NCI-H187 (cell line): ENCODE data around the gene LHFPL5.

ENCODE experiments used
- DNase-seq, 2 experiments: peaks; one replicate each; lab custom pipeline; 2025; lab: John Stamatoyannopoulos, UW

Gene LHFPL5

DNA sequence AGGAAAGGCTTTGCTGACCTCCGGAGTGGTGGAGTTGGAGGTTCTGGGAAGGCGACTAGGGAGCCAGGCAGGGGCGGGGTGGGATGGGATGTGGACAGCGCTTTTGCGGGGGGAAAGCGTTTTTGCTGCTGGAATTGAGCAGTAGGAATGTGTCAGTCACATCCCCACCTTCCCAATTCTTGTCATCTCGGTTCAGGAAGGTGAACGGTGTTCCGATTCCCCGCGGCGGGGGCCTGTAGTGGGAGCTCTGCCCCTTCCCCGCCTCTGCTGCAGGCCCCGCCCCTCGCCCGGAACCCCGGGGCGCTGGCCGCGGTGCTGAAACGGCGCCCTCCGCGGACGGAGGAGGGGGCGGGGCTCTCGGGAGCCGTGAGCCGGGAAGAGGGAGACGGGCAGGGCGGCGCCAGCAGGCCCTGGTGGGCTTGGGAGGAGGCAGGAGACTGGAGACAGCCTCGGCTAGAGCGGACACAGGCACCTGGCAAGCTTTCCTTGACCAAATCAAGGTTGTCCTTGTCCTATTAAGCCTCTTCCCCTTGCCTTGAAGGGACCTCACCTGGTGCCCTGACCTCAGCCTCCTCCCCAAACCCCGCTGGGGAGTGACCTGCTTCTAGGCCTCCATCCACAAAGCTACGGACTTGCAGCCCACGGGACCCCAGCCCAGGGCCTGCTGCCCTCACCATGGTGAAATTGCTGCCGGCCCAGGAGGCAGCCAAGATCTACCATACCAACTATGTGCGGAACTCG, at the start of gene LHFPL5:
Gene LHFPL5, plus strand, starts transcription at position 357 of the 741 bp plus-strand sequence. Its CDS starts 319 bp downstream, at position 676.
- DNase-seq = peak; percentile 14 to 22

DNA sequence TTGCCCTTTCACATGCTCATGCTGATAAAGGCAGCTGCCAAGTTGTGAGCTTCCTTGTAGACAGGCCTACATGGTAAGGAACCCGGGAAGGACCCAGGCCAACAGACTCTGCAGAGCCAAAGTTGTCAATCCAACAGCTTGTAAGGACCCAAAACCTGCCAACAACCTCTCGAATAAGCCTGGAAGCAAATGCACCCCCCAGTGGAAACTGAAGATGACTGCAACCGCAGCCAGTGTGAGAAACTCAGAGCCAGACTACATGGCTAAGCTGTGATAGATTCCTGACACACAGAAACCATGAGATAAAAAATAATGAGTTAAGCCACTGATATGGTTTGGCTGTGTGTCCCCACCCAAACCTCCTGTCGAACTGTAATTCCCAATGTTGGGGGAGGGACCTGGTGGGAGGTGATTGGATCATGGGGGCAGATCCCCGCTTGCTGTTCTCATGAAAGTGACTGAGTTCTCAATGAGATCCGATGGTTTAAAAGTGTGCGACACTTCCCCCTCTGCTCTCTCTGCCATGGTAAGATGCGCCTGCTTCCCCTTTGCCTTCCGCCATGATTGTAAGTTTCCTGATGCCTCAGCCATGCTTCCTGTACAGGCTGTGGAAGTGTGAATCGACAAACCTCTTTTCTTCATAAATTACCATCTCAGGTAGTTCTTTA, 47.6 kb upstream of the LHFPL5 start:
- DNase-seq = no peak

DNA sequence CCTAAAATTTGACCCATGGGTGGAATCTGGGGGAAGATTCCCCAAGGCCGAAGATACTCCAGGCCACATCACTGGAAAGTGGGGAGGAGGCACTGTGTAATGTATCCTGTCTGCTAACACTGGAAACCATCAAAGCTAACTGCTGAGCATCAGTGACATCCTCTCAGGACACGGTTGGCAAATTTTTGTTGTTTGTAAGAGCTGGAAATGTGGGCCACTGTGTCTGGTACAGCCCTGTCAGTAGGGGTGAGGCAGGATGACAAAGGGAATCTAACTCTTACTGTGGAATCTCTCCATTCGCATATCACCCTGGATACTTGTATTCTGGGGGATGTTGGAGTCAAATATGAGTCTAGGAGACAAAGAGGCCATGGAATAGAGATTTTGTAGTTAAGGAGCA, 45.7 kb upstream of the LHFPL5 start:
- no peak for DNase-seq

DNA sequence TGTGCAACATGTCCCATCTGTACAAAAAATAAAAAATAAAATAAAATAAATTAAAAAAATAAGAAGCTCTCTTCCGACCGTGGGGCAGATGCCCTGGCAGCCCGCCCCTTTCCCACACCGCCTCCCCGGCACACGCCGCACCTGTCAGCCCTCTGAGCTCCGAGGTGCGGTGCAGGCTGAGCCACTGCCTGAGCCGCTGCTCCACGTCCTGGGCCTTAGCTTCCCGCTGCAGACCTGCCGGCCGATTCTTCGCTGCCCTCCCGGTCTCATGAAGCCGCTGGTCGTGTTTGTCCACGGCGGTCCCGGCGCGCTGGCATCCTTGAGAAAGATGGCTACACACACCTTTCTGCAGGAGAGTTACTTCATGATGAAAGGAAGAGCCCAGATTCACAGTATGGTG, 39.4 kb upstream of the LHFPL5 start:
- DNase-seq = no peak

DNA sequence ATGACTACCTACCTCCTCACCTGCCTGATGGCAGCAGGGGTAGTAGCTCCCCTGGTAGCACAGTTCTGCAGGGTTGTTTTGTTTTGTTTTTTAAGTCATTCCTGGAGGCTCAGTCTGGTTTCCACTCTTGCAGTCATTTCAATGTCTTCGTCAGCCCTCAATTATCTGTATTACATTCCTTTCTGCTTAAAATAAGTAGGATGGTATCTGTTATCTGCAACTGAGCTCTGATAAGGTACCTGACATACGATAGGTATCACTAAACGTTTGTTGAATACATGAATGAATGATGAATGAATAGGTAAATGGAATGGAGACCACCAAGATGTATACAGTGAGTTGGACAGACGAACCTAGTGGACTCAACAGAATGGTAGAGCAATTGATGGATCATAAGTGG, 35.9 kb upstream of the LHFPL5 start:
- no peak for DNase-seq

DNA sequence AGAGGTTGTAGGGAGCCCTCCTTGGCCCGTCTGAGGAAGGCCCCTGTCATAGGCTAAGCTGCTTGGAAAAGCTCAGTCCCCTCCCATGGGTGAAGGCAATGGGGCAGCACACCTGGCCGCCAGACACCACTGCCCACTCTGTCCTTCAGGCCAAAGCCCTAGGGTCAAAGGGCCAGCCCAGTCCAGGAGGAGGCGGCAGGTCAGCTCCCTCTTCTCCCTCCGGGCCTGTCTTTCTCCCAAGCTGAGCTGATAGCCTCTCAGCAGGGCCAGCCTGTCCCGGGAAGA, 33.9 kb upstream of the LHFPL5 start:
- no peak for DNase-seq

DNA sequence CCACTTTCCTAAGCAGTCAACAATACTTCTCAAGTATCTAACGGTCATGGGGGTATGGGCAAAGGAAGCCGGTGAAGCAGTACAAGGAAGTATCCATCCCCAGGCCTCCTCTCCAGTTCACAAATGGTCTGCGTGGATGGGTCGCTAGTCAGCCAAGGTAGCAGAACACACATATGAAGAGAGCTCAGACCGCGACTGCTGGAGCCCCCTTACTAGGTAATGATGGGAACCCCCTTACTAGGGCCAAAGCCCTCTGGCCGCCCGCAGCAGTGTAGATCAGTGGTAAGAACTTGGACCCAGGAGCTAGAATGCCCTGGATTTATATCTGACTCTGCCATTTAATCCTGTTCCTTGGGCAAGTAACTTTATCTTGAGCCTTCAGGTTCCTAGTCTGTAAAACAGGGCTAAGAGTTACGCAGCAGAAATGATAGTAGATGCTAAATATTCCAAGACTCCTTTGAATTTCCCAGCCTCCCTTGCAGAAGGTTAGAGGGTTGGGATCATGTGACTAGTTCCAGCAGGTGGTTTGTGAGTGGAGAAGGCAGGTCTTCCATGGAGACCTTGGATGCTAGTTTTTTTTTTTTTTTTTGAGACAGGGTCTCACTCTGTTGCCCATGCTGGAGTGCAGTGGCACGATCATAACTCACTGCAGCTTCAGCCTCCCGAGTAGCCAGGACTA, 30.9 kb upstream of the LHFPL5 start:
- no peak for DNase-seq

DNA sequence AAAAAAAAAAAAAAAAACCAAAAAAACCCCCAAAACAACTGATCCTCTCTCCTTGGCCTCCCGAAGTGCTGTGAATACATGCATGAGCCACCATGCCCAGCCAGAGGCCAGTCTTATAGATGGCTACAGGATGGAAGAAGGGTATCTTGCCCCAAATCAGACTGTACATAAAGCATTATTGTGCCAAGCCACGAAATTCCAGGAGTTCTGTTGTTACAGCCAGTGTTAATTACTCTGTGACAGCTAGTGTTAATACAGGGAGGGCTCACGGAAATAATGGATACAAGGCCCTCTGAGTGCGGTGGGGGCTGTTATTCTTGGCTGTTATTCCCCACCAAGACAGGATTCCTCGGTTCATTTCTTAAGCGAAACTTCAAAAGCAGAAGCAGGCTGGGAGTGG, 30.1 kb upstream of the LHFPL5 start:
- no peak for DNase-seq

DNA sequence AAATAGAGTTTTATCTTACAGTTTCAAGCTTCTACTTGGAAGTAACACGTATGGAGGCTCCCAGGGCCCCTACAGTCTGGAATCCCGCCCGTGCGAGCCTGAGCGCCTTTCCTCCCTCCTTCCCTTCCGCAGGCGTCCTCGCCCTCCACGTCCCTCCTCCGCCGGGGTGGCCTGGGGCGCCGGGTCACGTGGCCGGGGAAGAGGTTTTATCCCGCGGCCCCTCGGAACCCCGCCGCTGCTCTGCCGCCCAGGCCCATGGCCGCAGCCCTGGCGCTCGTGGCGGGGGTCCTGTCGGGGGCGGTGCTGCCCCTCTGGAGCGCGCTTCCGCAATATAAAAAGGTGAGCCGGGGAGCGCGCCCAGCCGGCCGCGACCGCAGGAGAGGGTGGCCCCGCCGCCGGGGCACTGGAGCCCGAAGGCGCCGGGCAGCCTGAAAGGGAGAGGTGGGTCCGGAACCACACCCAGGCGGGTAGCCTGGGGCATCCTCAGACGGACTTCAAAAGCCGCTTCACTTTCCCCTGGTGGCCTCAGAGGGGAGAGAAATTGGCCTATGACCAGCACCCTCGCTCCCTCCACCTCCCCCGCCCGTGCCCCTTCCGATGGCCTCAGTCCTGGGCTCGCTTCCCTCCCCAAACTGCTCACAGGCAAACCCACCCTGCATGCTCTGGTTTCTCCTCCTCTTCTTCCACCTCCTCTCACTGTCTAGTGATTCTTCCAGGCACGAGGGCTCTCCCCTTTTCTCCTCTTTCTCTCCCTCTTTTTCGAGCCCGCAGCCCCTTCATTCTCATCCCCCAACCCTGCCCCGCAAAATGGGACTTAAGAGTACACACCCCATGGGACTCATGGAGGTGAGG, 28.6 kb upstream of the LHFPL5 start, which contains the start of gene CLPSL2:
Gene CLPSL2, plus strand, starts transcription at position 235 of the 852 bp plus-strand sequence. Its CDS starts 21 bp downstream, at position 256.
- DNase-seq = no peak

DNA sequence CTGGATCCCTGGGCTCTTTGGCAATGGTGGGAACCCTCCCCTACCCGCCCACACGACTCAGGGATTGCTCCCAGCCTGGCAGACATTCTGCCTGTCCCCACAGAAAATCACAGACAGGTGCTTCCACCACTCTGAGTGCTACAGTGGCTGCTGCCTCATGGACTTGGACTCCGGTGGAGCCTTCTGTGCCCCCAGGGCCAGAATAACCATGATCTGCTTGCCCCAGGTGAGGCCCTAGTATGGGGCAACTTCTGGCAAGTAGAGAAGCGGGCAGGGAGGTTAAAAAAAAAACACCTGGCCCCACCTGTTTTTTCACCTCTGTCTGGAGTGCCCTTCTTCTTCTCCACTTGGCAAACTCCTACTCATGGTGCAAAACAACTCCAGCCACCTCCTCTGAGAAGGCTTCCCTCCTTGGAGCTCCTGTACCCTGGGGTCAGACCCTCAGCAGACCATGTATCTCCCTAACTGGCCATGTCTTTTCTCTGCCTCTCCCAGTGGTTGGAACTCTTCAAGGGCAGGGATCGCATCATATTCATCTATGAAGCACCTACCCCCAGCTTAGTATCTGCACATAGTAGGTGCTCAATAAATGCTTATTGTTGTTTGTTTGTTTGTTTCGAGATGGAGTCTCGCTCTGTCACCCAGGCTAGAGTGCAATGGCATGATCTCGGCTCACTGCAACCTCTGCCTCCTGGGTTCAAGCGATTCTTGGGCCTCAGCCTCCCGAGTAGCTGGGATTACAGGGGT, 27.6 kb upstream of the LHFPL5 start:
- no peak for DNase-seq

DNA sequence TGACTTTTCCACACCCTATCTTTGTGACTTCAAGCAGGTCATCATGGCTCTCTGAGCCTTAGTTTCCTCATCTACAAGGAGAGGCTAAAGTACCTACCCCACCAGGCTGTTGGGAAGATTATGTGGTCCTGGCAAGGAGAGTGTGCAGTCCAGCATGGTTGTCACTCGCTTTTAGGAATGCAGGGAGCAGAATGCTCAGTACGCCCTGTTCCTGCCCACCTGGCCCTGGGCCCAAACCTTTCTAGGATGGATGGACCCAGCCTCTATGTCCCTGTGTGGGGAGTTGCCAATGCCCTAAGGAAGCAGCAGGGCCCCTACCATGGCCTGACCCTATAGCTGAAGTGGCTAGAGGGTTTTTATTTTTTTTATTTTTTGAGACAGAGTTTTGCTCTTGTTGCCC, 26.7 kb upstream of the LHFPL5 start:
- no peak for DNase-seq

DNA sequence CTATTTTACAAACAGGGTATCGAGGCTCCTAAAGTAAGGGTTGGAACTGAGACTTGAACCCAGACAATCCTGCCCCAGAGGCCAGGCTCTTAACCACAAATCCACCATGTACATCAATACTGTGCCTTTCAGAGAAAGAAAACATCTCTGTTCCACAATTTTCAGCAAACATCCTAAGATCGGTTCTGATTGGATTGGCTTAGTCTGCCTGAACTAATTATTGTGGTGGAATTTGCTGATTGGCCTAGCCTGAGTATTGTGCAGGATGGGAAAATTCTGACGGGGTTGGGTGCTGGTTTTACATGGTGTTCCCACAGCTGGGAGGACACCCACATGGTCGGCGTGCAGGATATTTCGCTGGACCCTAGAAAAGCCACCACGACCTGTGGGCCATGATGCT, 24.4 kb upstream of the LHFPL5 start, which contains the start of gene CLPSL1:
Gene CLPSL1, plus strand, starts transcription at position 301 of the 400 bp plus-strand sequence. Its CDS starts 92 bp downstream, at position 393.
- no peak for DNase-seq

DNA sequence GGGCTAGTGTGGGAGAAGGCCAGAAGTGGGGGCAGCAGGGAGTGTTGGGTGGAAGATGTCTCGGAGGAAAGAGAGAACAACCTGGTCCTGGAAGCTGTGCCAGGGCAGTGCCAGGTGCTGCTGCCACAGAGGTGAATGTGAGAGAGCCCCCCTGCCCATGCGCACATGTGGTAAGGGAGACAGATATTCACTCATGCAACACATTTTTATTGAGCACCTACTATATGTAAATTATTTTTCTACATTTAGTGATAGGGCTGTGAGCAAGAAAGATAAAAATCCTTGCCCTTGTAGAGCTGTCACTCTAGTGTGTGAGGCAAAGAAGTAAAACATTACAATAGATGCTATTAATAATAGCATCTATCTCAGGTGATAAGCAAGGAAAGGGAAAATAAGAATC, 23.9 kb upstream of the LHFPL5 start:
- no peak for DNase-seq

DNA sequence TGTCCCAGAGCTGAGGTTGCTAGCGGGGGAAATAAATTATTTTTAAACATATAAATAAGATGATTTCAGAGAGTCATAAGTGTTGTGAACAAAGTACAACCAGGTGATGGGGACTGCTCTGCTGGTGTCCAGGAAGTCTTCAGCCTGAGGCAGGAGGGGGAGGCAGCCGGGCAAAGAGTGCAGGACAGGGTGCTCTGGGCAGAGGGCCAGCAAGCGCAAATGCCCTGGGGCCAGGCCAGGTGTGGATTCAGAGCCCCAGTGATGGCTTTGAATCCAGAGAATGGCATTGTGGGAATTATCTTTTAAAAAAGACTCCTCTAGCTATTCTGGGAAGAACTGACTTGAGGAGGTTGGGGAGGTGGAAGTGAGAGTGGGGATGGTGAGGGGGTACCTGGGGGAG, 22.7 kb upstream of the LHFPL5 start:
- DNase-seq = no peak

DNA sequence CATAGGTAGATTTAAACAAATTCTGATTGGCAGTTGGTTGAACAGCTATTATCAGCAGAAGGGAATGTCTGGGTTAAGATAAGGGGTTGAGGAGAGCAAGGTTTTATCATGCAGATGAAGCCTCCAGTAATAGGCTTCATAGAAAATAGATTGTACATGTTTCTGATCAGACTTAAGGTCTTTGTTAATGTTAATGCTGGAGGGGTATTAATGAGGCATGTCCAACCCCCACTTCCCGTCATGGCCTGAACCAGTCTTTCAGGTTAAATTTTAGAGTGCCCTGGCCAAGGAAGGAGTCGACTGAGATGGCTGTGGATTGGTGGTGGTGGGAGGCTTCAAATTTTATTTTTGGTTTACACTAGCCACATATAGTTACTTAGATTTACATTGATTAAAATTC, 21.0 kb upstream of the LHFPL5 start:
- no peak for DNase-seq

DNA sequence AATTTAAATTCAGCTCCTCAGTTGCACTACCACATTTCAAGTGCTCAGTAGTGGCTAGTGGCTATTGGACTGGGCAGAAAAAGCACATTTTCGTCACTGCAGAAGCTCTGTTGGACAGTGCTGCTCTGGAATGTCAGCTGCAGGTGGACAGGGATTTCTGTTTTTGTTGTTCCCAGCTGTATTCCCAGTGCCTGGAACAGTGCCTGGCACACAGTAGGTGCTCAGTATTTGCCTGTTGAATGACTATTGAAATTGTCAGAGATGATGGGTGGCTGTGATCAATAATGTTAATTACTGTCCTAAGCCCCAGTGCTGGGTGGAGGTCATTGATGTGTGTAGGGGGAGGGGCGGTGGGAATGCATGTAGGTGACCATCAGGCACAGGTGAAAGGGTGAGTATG, 18.9 kb upstream of the LHFPL5 start:
- no peak for DNase-seq

DNA sequence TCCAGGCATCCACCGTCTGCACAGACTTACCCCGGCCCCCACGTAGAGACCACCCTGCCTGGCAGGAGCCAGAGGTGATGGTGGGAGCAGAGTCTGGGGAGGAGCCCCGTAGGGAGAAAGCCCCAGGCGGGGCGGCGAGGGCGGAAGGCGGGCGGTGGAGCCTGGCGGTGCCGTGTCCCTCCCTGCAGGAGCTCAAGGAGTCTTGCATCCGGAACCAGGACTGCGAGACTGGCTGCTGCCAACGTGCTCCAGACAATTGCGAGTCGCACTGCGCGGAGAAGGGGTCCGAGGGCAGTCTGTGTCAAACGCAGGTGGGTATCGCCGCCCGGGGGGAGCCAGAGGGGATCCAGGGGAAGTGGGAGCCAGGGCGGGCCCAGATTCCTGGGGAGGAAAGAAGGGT, 18.3 kb upstream of the LHFPL5 start:
- DNase-seq = no peak

DNA sequence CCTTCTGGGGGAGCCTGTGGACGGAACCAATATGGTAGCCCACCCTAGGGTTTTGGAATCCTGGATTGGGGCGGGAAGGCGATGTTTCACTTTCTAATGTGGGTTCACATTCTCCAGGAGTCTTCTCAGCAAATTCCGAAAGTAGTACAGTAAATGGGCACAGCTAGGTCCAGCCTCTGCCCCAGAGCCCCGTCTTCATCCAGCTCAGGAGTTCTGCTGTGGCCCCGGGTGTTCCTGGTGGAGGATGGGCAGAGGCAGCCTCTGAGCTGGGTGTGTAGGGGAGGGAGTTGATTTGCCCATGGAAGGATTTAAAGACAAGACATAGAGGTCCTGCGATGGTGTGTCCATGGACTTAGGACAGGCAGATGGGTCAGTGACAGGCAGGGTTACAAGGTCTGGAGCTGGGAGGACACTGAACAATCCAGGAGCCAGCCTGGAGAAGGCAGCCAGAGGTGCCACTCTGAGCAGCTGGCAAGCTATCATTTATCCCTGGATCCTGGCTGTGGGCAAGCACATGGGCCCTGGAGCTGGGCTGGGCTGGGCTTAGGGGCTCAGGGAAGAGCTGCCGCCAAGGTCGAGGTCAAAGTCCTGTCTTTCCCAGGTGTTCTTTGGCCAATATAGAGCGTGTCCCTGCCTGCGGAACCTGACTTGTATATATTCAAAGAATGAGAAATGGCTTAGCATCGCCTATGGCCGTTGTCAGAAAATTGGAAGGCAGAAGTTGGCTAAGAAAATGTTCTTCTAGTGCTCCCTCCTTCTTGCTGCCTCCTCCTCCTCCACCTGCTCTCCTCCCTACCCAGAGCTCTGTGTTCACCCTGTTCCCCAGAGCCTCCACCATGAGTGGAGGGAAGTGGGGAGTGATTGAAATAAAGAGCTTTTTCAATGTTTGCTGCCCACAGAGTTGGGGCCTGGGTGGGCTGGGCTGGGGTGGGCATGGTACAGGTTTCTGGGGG, 17.6 kb upstream of the LHFPL5 start:
- no peak for DNase-seq

DNA sequence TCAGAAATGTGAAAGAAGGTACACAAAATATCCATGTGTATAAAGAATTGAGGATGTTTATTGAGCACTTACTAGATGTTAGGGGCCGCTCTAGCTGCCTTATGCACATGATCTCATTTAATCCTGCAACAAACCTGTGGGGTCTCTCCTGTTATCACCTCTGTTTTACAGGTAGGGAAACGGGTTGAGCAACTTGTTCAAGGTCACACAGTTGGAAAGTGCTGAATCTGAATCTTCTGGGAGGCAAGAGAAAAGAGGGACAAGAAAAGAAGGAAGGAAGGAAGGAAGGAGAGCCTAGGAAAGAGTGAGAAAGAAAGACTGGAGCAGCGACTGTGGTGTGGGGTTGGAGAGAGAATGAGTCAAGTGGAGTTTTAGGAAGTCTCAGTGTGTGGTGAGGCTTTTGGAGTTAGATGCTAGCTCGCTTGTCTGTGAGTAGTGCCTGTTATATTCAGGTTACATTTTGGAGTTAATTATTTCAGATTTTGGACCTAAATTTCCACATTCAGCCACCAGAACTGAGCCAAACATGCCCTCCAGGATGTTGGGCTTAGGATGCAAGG, 16.6 kb upstream of the LHFPL5 start:
- no peak for DNase-seq

DNA sequence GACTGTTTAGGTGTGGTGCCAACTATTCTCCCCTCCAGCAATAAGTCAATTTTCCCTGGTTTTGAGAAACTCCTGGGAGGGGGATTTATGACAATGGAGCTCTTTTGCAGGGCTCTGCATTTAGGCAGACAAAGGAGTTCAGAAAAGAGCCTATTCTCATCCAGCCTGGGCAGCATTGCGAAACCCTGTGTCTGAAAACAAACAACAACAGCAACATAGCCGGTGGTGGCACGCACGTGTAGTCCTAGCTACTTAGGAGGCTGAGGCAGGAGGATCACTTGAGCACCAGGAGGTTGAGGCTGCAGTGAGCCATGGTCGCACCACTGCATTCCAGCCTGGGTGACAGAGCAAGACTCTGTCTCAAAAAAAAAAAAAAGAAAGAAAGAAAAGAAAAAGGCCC, 14.5 kb upstream of the LHFPL5 start:
- no peak for DNase-seq
